ENCODE measurements around the gene GPR84.
"Not testable (repeated sequence)": the region's sequence is repeated elsewhere in the genome, so short reads cannot be mapped to it uniquely, and the experiment has no call there.

The GPR84 gene

GRCh38 chr12:54360717-54361456 lies 3.4 kb downstream of the GPR84 start:
- Mint-ChIP-seq H3K27ac (peak overlapping the region; percentile 62), H3K4me3 (no peak overlapping the region)
- intact Hi-C loops (cut with micrococcal nuclease): loop anchor here (5.0 kb wide), 1 partner anchor 139 kb away; no protein-coding TSS in a partner anchor

DNA sequence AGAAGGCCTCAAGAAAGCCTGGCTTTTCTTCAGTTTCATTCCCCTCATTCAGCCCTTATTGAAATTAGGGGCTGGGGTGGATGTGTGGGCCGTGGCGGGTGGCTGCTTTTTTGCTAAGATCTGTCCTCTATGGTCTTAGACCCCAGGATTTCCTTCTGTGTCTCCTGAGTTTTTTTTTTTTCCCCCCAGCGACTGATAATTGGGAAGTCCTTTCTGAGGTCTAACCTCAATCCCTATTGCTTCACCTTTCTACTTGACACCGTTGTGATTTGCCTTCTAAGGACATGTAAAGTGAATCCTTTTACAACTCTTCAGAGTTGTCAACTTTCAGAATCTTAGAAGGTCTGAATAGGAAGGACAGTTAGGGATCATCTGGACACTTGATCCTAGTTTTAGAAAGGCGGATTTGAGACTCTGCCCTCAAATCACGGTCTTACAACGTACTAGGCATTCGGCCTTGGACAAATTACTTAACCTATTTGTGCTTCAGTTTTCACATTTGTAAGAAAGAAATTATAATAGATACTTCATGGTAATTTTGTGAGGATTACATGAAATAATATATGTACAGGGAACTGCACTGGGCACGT lies 4.4 kb downstream of the GPR84 start:
- H3K4me1 Mint-ChIP-seq (ENCODE audit: low read depth): peaks cover 37% of the 10 kb centered on the region

More at GRCh38 chr12:54360717-54361456, 3.4 kb downstream of the GPR84 start:
- H3K9me3 Mint-ChIP-seq: no peaks in the 10 kb centered on the region
- H3K36me3 Mint-ChIP-seq (ENCODE audit: low read depth): no peaks in the 10 kb centered on the region
- peaks cover 39% of the 10 kb centered on the region for H3K4me1 Mint-ChIP-seq (ENCODE audit: low read depth)
- H3K27me3 Mint-ChIP-seq: no peaks in the 10 kb centered on the region

GRCh38 chr12:54358945-54359761 lies 5.1 kb downstream of the GPR84 start:
- Mint-ChIP-seq H3K4me3 (no peak overlapping the region), H3K36me3 (ENCODE audit: low read depth) (no peaks in the 10 kb centered on the region), H3K4me1 (ENCODE audit: low read depth) (peaks cover 30% of the 10 kb centered on the region), H3K9me3 (no peaks in the 10 kb centered on the region), H3K27me3 (no peaks in the 10 kb centered on the region), H3K27ac (no peak overlapping the region)
- intact Hi-C loops (cut with micrococcal nuclease): no loop called here

More for the DNA sequence above, 4.4 kb downstream of the GPR84 start:
- H3K27ac Mint-ChIP-seq: no peak overlapping the region
- no peaks in the 10 kb centered on the region for H3K9me3 Mint-ChIP-seq
- H3K27me3 Mint-ChIP-seq: no peaks in the 10 kb centered on the region
- no peak overlapping the region for H3K4me3 Mint-ChIP-seq
- H3K36me3 Mint-ChIP-seq (ENCODE audit: low read depth): no peaks in the 10 kb centered on the region
- intact Hi-C loops (cut with micrococcal nuclease): loop anchor here (5.0 kb wide), 1 partner anchor 138 kb away; no protein-coding TSS in a partner anchor

DNA sequence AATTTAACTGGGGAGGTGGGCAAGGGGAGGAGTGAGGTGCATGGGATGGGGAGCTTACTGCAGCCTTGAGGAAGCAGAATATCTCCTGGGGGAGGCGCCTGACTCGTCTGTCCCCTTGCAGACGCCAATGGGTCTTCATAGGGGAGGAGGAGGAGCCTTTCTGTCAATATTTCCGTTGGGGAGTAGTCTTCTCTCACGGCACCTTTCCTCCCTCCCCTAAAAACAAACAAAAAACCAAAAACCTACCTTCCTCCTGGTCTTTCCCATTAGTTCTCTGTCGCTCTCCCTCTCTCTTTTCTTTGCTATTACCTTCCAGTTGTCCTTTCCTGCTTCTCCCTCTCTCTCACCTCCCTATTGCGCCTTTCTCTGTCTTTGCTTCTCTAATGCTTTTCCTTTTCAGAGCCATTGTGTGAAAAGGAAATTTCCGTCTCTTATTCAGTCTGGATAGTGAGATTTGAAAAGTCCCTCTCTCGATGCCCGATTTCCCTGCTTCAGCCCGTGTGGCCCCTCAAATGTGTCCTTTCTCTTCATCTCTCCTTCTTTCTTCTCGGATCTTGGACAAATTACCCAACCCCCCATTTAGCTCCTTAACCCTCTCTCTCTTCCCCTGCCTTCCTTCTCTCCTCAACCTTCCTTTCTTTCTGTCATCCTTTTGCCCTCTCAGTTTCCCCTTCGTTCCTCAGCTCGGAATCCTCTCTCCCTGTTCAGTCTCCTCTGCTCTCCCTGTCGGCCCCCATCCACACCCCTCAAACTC lies 5.9 kb downstream of the GPR84 start:
- Mint-ChIP-seq H3K36me3 (ENCODE audit: low read depth) (no peaks in the 10 kb centered on the region), H3K27ac (no peak overlapping the region)
- intact Hi-C loops (cut with micrococcal nuclease): no loop called here

GRCh38 chr12:54357506-54358190 lies 6.6 kb downstream of the GPR84 start:
- Mint-ChIP-seq H3K4me1 (ENCODE audit: low read depth) (peaks cover 15% of the 10 kb centered on the region), H3K36me3 (ENCODE audit: low read depth) (no peaks in the 10 kb centered on the region), H3K4me3 (no peak overlapping the region), H3K27me3 (no peaks in the 10 kb centered on the region), H3K27ac (no peak overlapping the region), H3K9me3 (no peaks in the 10 kb centered on the region)
- intact Hi-C loops (cut with micrococcal nuclease): no loop called here

More for the DNA sequence above, 5.9 kb downstream of the GPR84 start:
- Mint-ChIP-seq H3K27me3 (no peaks in the 10 kb centered on the region), H3K9me3 (no peaks in the 10 kb centered on the region), H3K4me3 (no peak overlapping the region), H3K4me1 (ENCODE audit: low read depth) (peaks cover 22% of the 10 kb centered on the region)

DNA sequence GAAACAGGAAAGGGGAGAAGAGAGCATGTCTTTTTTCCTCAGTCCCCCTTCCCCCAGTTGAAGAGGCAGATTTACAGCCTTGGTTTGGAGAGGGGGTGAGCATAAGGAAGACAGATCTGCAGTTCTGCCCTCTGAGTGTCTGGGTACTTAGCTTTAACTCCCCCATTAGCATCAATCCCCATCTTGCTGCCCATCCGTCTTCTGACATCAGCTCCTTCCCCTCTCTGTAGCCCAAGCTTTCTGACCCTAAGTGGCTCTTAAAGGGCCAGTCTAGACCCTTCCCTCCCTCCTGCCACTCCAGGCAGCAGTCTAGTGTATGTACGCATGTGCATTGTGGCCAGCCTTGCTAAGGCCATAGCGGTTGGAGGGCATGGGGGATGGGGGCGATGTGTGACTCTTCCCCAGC lies 7.3 kb downstream of the GPR84 start:
- H3K9me3 Mint-ChIP-seq: no peaks in the 10 kb centered on the region
- intact Hi-C loops (cut with micrococcal nuclease): no loop called here
- no peak overlapping the region for H3K4me3 Mint-ChIP-seq
- peaks cover 5% of the 10 kb centered on the region for H3K36me3 Mint-ChIP-seq (ENCODE audit: low read depth)
- no peak overlapping the region for H3K27ac Mint-ChIP-seq
- H3K4me1 Mint-ChIP-seq (ENCODE audit: low read depth): peaks cover 15% of the 10 kb centered on the region
- H3K27me3 Mint-ChIP-seq: no peaks in the 10 kb centered on the region

DNA sequence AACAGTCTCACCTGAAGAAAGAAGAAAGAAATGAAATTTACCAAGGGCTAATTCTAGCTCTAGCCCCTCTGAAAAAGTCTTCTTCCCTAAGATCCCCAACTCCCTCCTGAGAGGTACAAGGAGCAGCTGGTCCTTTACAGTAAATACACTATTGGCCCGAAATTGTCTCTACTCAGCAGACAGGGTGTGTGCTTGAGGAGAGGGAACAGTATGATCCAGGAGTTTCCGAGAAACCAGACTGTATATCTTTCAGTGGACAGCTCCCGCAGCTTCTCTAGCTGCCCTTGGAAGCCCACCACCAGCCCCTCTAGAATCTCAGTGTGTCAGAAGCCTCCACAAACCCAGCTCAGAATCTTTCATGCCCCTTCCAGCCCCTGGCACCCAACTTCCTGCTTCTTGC lies 8.1 kb downstream of the GPR84 start:
- Mint-ChIP-seq H3K27ac (no peak overlapping the region), H3K4me3 (no peak overlapping the region), H3K27me3 (peaks cover 2% of the 10 kb centered on the region), H3K4me1 (ENCODE audit: low read depth) (peaks cover 23% of the 10 kb centered on the region), H3K36me3 (ENCODE audit: low read depth) (peaks cover 13% of the 10 kb centered on the region), H3K9me3 (no peaks in the 10 kb centered on the region)
- intact Hi-C loops (cut with micrococcal nuclease): no loop called here

DNA sequence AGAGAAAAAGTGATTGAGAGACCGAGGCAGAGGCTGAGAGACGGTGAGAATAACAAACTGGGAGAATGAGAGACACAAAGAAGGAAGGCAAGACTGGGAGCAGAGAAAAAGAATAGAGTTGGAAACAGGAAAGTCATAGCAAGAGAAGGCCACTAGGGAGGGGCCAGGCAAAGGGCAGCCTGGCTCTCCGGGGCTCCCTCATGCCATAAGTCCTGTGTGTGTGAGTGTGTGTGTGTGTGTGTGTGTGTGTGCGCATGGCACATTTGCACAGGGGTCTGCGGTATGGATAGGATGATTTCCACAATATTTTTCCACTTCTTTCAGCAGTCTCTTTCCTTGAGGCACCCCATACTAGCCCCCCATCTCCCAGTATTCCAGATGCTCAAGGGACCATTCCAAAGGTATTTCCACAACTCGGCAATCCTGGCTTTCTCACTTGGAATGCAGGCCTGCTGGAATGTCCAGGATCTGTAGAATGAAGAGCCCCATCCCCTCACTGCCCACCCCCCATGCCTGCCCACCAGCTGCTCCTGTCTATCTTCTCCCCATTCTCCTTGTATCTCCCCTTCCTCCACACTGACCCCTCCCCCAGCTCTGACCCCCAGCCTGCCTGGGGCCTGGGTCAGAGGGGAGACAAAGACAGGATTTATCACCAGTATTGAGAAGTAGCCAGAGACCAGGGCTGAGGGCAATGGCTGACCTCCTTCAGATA lies 9.0 kb downstream of the GPR84 start:
- Mint-ChIP-seq H3K9me3 (no peaks in the 10 kb centered on the region), H3K36me3 (ENCODE audit: low read depth) (peaks cover 22% of the 10 kb centered on the region), H3K27ac (no peak overlapping the region), H3K4me3 (no peak overlapping the region), H3K4me1 (ENCODE audit: low read depth) (peaks cover 20% of the 10 kb centered on the region), H3K27me3 (peaks cover 2% of the 10 kb centered on the region)
- intact Hi-C loops (cut with micrococcal nuclease): no loop called here

- H3K27me3 Mint-ChIP-seq; H3K9me3 Mint-ChIP-seq; H3K27ac Mint-ChIP-seq; H3K4me3 Mint-ChIP-seq; intact Hi-C loops (cut with micrococcal nuclease): not testable (repeated sequence)
- H3K4me1 Mint-ChIP-seq (ENCODE audit: low read depth): peaks cover 22% of the 10 kb centered on the region
- H3K36me3 Mint-ChIP-seq (ENCODE audit: low read depth): peaks cover 32% of the 10 kb centered on the region
These were observed 10.0 kb downstream of the GPR84 start for GRCh38 chr12:54354271-54354670.

GRCh38 chr12:54352891-54353874 lies 11.1 kb downstream of the GPR84 start:
- no peak overlapping the region for H3K27ac Mint-ChIP-seq
- H3K27me3 Mint-ChIP-seq: peaks cover 2% of the 10 kb centered on the region
- no peaks in the 10 kb centered on the region for H3K9me3 Mint-ChIP-seq
- intact Hi-C loops (cut with micrococcal nuclease): no loop called here
- H3K36me3 Mint-ChIP-seq (ENCODE audit: low read depth): peaks cover 43% of the 10 kb centered on the region
- H3K4me3 Mint-ChIP-seq: no peak overlapping the region
- H3K4me1 Mint-ChIP-seq (ENCODE audit: low read depth): peaks cover 22% of the 10 kb centered on the region

GRCh38 chr12:54352022-54352531 lies 12.2 kb downstream of the GPR84 start:
- H3K27me3 Mint-ChIP-seq: peaks cover 2% of the 10 kb centered on the region
- no peak overlapping the region for H3K27ac Mint-ChIP-seq
- H3K36me3 Mint-ChIP-seq (ENCODE audit: low read depth): peaks cover 54% of the 10 kb centered on the region
- peaks cover 22% of the 10 kb centered on the region for H3K4me1 Mint-ChIP-seq (ENCODE audit: low read depth)
- intact Hi-C loops (cut with micrococcal nuclease): no loop called here
- no peak overlapping the region for H3K4me3 Mint-ChIP-seq
- no peaks in the 10 kb centered on the region for H3K9me3 Mint-ChIP-seq

GRCh38 chr12:54351341-54351740 lies 12.9 kb downstream of the GPR84 start:
- Mint-ChIP-seq H3K4me3 (no peak overlapping the region), H3K27me3 (peaks cover 2% of the 10 kb centered on the region), H3K27ac (no peak overlapping the region), H3K36me3 (ENCODE audit: low read depth) (peaks cover 61% of the 10 kb centered on the region), H3K4me1 (ENCODE audit: low read depth) (peaks cover 18% of the 10 kb centered on the region), H3K9me3 (no peaks in the 10 kb centered on the region)
- intact Hi-C loops (cut with micrococcal nuclease): no loop called here

All from dendritic cell treated with granulocyte-macrophage colony-stimulating factor and Interleukin-4, amounts not matched to agents 40 ng/mL and 50 ng/mL, for 4 days (primary cell).